Loucy (cell line): ENCODE data around the gene KCNT2.

Source experiments
- H2AFZ ChIP-seq: fragments of 200-600 bp; sonication (generic); 2 replicates; pipeline ENCODE4 v1.6.0; 2016; ENCODE audit warnings: antibody characterized with exemption, mild to moderate bottlenecking, low read length, moderate library complexity
- H3F3A ChIP-seq: fragments of 200-600 bp; 2 replicates; pipeline ENCODE4 v1.6.0; 2016; ENCODE audit warnings: antibody characterized with exemption, low read depth, mild to moderate bottlenecking
- H3K27me3 ChIP-seq: fragments of 200-600 bp; sonication (generic); 2 replicates; pipeline ENCODE4 v1.6.1; 2014; ENCODE audit warnings: low read length, mild to moderate bottlenecking; ENCODE audit not compliant: insufficient read depth, poor library complexity, severe bottlenecking
- H3K36me3 ChIP-seq: fragments of 200-600 bp; sonication (generic); 2 replicates; pipeline ENCODE4 v1.6.1; 2016; ENCODE audit warnings: low read length; ENCODE audit not compliant: insufficient read depth
- H3K4me1 ChIP-seq: fragments of 200-600 bp; sonication (generic); 2 replicates; pipeline ENCODE4 v1.5.1; 2014; ENCODE audit warnings: low read length, mild to moderate bottlenecking; ENCODE audit not compliant: insufficient read depth, poor library complexity, severe bottlenecking
- H3K4me2 ChIP-seq: fragments of 200-600 bp; sonication (generic); 2 replicates; pipeline ENCODE4 v1.6.0; 2014; ENCODE audit warnings: antibody characterized with exemption, low read length, low read depth, mild to moderate bottlenecking; ENCODE audit not compliant: poor library complexity, severe bottlenecking
- H3K4me3 ChIP-seq: fragments of 200-600 bp; sonication (generic); 2 replicates; pipeline ENCODE4 v1.5.1; 2014; ENCODE audit warnings: low read length, mild to moderate bottlenecking, mixed read lengths; ENCODE audit not compliant: poor library complexity, severe bottlenecking
- H3K79me2 ChIP-seq: fragments of 200-600 bp; sonication (generic); 2 replicates; pipeline ENCODE4 v1.6.1; 2014; ENCODE audit warnings: low read length; ENCODE audit not compliant: insufficient read depth
- H3K9ac ChIP-seq: fragments of 200-600 bp; sonication (generic); 2 replicates; pipeline ENCODE4 v1.6.0; 2014; ENCODE audit warnings: mild to moderate bottlenecking, low read depth, low read length, moderate library complexity; ENCODE audit not compliant: poor library complexity, severe bottlenecking
- H3K9me2 ChIP-seq: fragments of 200-600 bp; sonication (generic); replicated peaks from 2 replicates; pipeline ENCODE4 v1.6.1; 2016; ENCODE audit warnings: low read depth, low read length, mixed read lengths
- H3K9me3 ChIP-seq: fragments of 200-600 bp; sonication (generic); 2 replicates; pipeline ENCODE4 v1.6.1; 2014; ENCODE audit warnings: mild to moderate bottlenecking, antibody characterized with exemption, low read length, low read depth; ENCODE audit not compliant: insufficient read depth
- H4K20me1 ChIP-seq: fragments of 200-600 bp; sonication (generic); 2 replicates; pipeline ENCODE4 v1.6.0; 2014; ENCODE audit warnings: antibody characterized with exemption, low read length, mild to moderate bottlenecking; ENCODE audit not compliant: insufficient read depth, poor library complexity, severe bottlenecking
- CTCF ChIP-seq: fragments of 200-600 bp; sonication (generic); conservative IDR thresholded peaks from 2 replicates; pipeline ENCODE4 v1.5.1; 2014; ENCODE audit warnings: mild to moderate bottlenecking, antibody characterized with exemption, low read length
- EZH2phosphoT487 ChIP-seq: fragments of 200-600 bp; IDR thresholded peaks from 2 replicates; pipeline ENCODE4 v1.6.1; 2018; ENCODE audit warnings: antibody characterized with exemption, mild to moderate bottlenecking, moderate library complexity, borderline replicate concordance

The KCNT2 gene

GRCh38 chr1:196207612-196208217 lies 400.5 kb downstream of the KCNT2 start:
- Histone ChIP-seq H3K79me2 (no peaks in the 10 kb centered on the region), H3K4me3 (no peak overlapping the region), H2AFZ (no peak overlapping the region)

DNA sequence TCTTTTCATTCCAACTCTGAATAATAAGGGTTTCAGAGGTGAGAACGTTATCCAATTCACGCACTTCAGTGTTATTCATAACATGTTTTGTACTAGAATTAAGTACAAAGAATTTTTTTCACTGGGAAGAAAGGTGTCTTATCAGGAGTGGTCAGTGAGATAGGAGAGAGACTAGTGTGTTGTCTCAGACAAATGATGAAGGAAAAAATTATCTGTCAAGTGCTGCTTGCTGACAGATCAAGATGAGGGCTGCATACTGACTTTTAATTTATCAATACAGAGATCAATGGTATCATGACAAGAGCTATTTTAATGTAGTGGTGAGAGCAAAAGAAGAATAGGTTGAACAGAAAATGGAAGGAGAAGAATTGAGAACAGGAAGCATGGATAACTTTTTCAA lies 402.4 kb downstream of the KCNT2 start:
- no peak overlapping the region for H3K9ac ChIP-seq
- H3K27me3 ChIP-seq = no peaks in the 10 kb centered on the region
- no peaks in the 10 kb centered on the region for H4K20me1 ChIP-seq
- H3K4me2 ChIP-seq = no peak overlapping the region
- H3K4me3 ChIP-seq = no peak overlapping the region
- H3K9me2 ChIP-seq = no peaks in the 10 kb centered on the region
- no peak for TF ChIP-seq CTCF
- no peak for TF ChIP-seq EZH2phosphoT487
- H3K4me1 ChIP-seq = no peaks in the 10 kb centered on the region
- no peaks in the 10 kb centered on the region for H3F3A ChIP-seq
- no peaks in the 10 kb centered on the region for H3K9me3 ChIP-seq
- H3K36me3 ChIP-seq = no peaks in the 10 kb centered on the region
- no peak overlapping the region for H2AFZ ChIP-seq
- H3K79me2 ChIP-seq = no peaks in the 10 kb centered on the region

More at GRCh38 chr1:196207612-196208217, 400.5 kb downstream of the KCNT2 start:
- no peak overlapping the region for H3K4me2 ChIP-seq
- no peaks in the 10 kb centered on the region for H3K9me2 ChIP-seq
- no peaks in the 10 kb centered on the region for H3K27me3 ChIP-seq
- H3F3A ChIP-seq = no peaks in the 10 kb centered on the region
- H3K9me3 ChIP-seq = no peaks in the 10 kb centered on the region
- H3K36me3 ChIP-seq = no peaks in the 10 kb centered on the region
- no peak overlapping the region for H3K9ac ChIP-seq
- H3K4me1 ChIP-seq = no peaks in the 10 kb centered on the region
- TF ChIP-seq EZH2phosphoT487 (no peak), CTCF (no peak)
- H4K20me1 ChIP-seq = no peaks in the 10 kb centered on the region

DNA sequence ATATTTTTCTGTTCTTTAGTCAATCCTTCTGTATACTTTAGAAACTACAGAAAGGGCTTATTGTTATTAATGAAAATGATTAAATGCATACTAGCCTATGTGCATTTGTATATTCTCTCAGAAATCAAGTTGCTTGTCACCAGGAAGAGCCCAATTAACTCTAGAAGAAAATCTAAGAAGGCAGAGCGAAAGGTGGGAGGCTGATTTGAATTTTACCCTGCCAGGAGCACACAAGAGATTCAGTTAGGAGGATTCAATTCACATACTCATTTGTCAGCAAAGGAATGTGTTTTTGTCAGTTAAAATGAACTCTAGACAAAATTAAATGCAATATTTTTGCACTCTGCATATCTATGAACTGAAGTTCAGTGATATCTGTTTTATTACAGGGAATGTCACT lies 411.8 kb downstream of the KCNT2 start:
- Histone ChIP-seq H3K9me3 (no peaks in the 10 kb centered on the region), H3K9me2 (no peaks in the 10 kb centered on the region), H3K4me3 (no peak overlapping the region), H2AFZ (no peak overlapping the region), H3K27me3 (no peaks in the 10 kb centered on the region), H3K79me2 (no peaks in the 10 kb centered on the region), H4K20me1 (no peaks in the 10 kb centered on the region), H3K4me2 (no peak overlapping the region), H3K36me3 (no peaks in the 10 kb centered on the region), H3K4me1 (no peaks in the 10 kb centered on the region), H3K9ac (no peak overlapping the region), H3F3A (no peaks in the 10 kb centered on the region)
- TF ChIP-seq CTCF (no peak), EZH2phosphoT487 (no peak)
